Calu3 (cell line): ENCODE results near the gene SLC7A5. TPM values are rescaled to one million over a fixed set of nuclear protein-coding genes. Genes with fewer than 3 reads are reported as not detected.
A peak's percentile ranks its signal among the peaks of the same experiment; 100 is the strongest.

Experiments
- BruUV-seq: library from RNA; stranded (reverse); fragments of 400-500 nt; replicated peaks from 2 replicates; lab custom pipeline; 2021; lab: Mats Ljungman, UMichigan
- CTCF ChIA-PET: fragments of 300-600 bp; sonication (Branson Sonifier 250); formaldehyde crosslinking; loops from one replicate; lab custom pipeline; 2022; ENCODE audit warnings: antibody characterized with exemption; lab: Charles Lee
- DNase-seq: peaks from one replicate; pipeline ENCODE4 v3.0.0; 2022
- H3K27ac Mint-ChIP-seq: one replicate; pipeline ENCODE4 v1.8.0; 2022; ENCODE audit warnings: mixed read lengths; ENCODE audit not compliant: unreplicated experiment
- H3K27me3 Mint-ChIP-seq: one replicate; pipeline ENCODE4 v1.8.0; 2022; ENCODE audit warnings: mixed read lengths; ENCODE audit not compliant: unreplicated experiment
- H3K36me3 Mint-ChIP-seq: one replicate; pipeline ENCODE4 v1.8.0; 2022; ENCODE audit warnings: mild to moderate bottlenecking, moderate library complexity, mixed read lengths; ENCODE audit not compliant: insufficient read depth, unreplicated experiment
- H3K4me1 Mint-ChIP-seq: one replicate; pipeline ENCODE4 v1.8.0; 2022; ENCODE audit warnings: mild to moderate bottlenecking, low read depth, mixed read lengths; ENCODE audit not compliant: unreplicated experiment
- H3K4me3 Mint-ChIP-seq: one replicate; pipeline ENCODE4 v1.8.0; 2022; ENCODE audit warnings: mild to moderate bottlenecking, low read depth, moderate library complexity, mixed read lengths; ENCODE audit not compliant: unreplicated experiment
- H3K9me3 Mint-ChIP-seq: one replicate; pipeline ENCODE4 v1.8.0; 2022; ENCODE audit warnings: low read depth, mixed read lengths; ENCODE audit not compliant: unreplicated experiment
- CTCF ChIP-seq: fragments of 200-600 bp; IDR thresholded peaks from one replicate; pipeline ENCODE4 v1.8.0; 2022; ENCODE audit warnings: antibody characterized with exemption; ENCODE audit not compliant: unreplicated experiment
- intact Hi-C: fragments of 100-400 bp; cut with micrococcal nuclease; formaldehyde crosslinking; loops from one replicate; pipeline ENCODE4 v1.10.0; 2022; ENCODE audit not compliant: unreplicated experiment
- total RNA-seq: library from RNA; stranded (reverse); gene quantifications from 2 replicates; pipeline ENCODE4 v1.2.3, GENCODE V29; 2022

The SLC7A5 gene
- total RNA-seq, 1 experiment from 2014 or later, result 501 TPM

- H3K9me3 Mint-ChIP-seq, result no peaks in the 10 kb centered on the region
- CTCF ChIA-PET, result interaction anchor here (0.6 kb wide), 2 partner anchors 20 to 51 kb away, joined by 3 read pairs; no protein-coding TSS in a partner anchor
- BruUV-seq, result TSS peak; percentile 85
- TF ChIP-seq CTCF, result no peak
- intact Hi-C loops, result no loop called here
- peak overlapping the region; percentile 80 for H3K27ac Mint-ChIP-seq
- H3K4me3 Mint-ChIP-seq, result peak overlapping the region; percentile 40
- H3K36me3 Mint-ChIP-seq, result peaks cover 30% of the 10 kb centered on the region
- peak; percentile 46 for DNase-seq
- no peaks in the 10 kb centered on the region for H3K27me3 Mint-ChIP-seq
- H3K4me1 Mint-ChIP-seq, result peaks cover 43% of the 10 kb centered on the region
Measured at GRCh38 chr16:87809150-87809902, 60.0 kb downstream of the SLC7A5 start.

- peak overlapping the region; percentile 53 for H3K27ac Mint-ChIP-seq
- intact Hi-C loops, result no loop called here
- no peak for DNase-seq
- no peak for TF ChIP-seq CTCF
- peaks cover 34% of the 10 kb centered on the region for H3K36me3 Mint-ChIP-seq
- no peak overlapping the region for H3K4me3 Mint-ChIP-seq
- no peaks in the 10 kb centered on the region for H3K27me3 Mint-ChIP-seq
- peaks cover 43% of the 10 kb centered on the region for H3K4me1 Mint-ChIP-seq
- BruUV-seq, result no TSS peak
- CTCF ChIA-PET, result interaction anchor here (2.7 kb wide), 1 partner anchor 29 kb away, joined by 32 read pairs; no protein-coding TSS in a partner anchor
- no peaks in the 10 kb centered on the region for H3K9me3 Mint-ChIP-seq
Measured at GRCh38 chr16:87808108-87808507, 61.2 kb downstream of the SLC7A5 start.

- intact Hi-C loops, result loop anchor here (2.0 kb wide), 1 partner anchor 28 kb away; no protein-coding TSS in a partner anchor
- no TSS peak for BruUV-seq
- CTCF ChIA-PET, result interaction anchor here (1.2 to 2.7 kb wide), 7 partner anchors 9 to 65 kb away, joined by 3 to 32 read pairs (median 7); no protein-coding TSS in a partner anchor
- TF ChIP-seq CTCF, result no peak
- Mint-ChIP-seq H3K27me3 (no peaks in the 10 kb centered on the region), H3K27ac (peak overlapping the region; percentile 100), H3K9me3 (no peaks in the 10 kb centered on the region), H3K4me3 (peak overlapping the region; percentile 83), H3K36me3 (peaks cover 34% of the 10 kb centered on the region), H3K4me1 (peaks cover 43% of the 10 kb centered on the region)
- DNase-seq, result peak; percentile 81
Measured at GRCh38 chr16:87806641-87807546, 62.4 kb downstream of the SLC7A5 start.

GRCh38 chr16:87806261-87806640 lies 63.1 kb downstream of the SLC7A5 start:
- TSS peak; percentile 78 for BruUV-seq
- H3K4me3 Mint-ChIP-seq, result peak overlapping the region; percentile 83
- peak; percentile 49 for DNase-seq

More at GRCh38 chr16:87806261-87806640, 63.1 kb downstream of the SLC7A5 start:
- no peaks in the 10 kb centered on the region for H3K27me3 Mint-ChIP-seq
- TF ChIP-seq CTCF, result no peak
- CTCF ChIA-PET, result interaction anchor here (1.2 to 2.7 kb wide), 6 partner anchors 9 to 65 kb away, joined by 3 to 32 read pairs (median 8); no protein-coding TSS in a partner anchor
- intact Hi-C loops, result loop anchor here (2.0 kb wide), 1 partner anchor 27 kb away; no protein-coding TSS in a partner anchor
- peaks cover 43% of the 10 kb centered on the region for H3K4me1 Mint-ChIP-seq
- H3K9me3 Mint-ChIP-seq, result no peaks in the 10 kb centered on the region
- peaks cover 34% of the 10 kb centered on the region for H3K36me3 Mint-ChIP-seq
- peak overlapping the region; percentile 100 for H3K27ac Mint-ChIP-seq
